IPS-20b (cell line): Measurements from ENCODE around the gene LCE5A.
"Not testable (repeated sequence)": the region's sequence is repeated elsewhere in the genome, so short reads cannot be mapped to it uniquely, and the experiment has no call there.

Source experiments
- H3K27ac ChIP-seq: one replicate; pipeline ENCODE4 v1.5.1; 2013; ENCODE audit warnings: low read length
- H3K27me3 ChIP-seq: 2 replicates; pipeline ENCODE4 v1.6.1; 2013; ENCODE audit warnings: mild to moderate bottlenecking, low read length, inconsistent platforms; ENCODE audit not compliant: insufficient read depth
- H3K36me3 ChIP-seq: 2 replicates; pipeline ENCODE4 v1.6.1; 2013; ENCODE audit warnings: low read depth, mild to moderate bottlenecking, inconsistent platforms, low read length, moderate library complexity; ENCODE audit not compliant: insufficient read depth
- H3K4me1 ChIP-seq: 2 replicates; pipeline ENCODE4 v1.6.1; 2013; ENCODE audit warnings: mild to moderate bottlenecking, control low read depth, inconsistent platforms, low read length, moderate library complexity; ENCODE audit not compliant: insufficient read depth
- H3K4me3 ChIP-seq: 2 replicates; pipeline ENCODE4 v1.5.1; 2013; ENCODE audit warnings: mild to moderate bottlenecking, low read length, inconsistent platforms
- H3K9ac ChIP-seq: 2 replicates; pipeline ENCODE4 v1.6.1; 2013; ENCODE audit warnings: low read depth, mild to moderate bottlenecking, inconsistent platforms, low read length, moderate library complexity
- H3K9me3 ChIP-seq: 2 replicates; pipeline ENCODE4 v1.6.1; 2013; ENCODE audit warnings: mild to moderate bottlenecking, low read depth, low read length, inconsistent platforms; ENCODE audit not compliant: insufficient read depth

LCE5A gene

DNA sequence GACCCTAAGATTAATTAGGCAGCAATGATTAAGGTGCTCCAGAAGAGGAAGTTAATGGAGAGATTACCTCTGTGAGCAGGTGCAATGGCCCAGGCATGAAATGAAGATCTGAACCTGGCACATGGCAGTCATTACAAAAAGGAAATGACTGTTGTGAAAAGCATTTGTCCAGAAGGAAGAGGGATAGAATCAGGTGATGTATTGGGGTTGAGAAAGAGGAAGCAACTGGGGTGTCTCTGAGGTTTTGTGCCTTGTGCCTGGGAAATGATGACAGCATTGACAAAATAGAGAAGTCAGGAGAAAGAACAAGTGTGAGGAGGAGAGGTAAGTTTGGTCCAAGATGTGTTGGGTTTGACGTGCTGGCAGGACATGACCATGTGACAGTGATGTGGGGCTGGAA is 9.2 kb downstream of the LCE5A start:
- Histone ChIP-seq H3K9ac (no peak overlapping the region), H3K4me3 (no peak overlapping the region), H3K27ac (no peak overlapping the region), H3K9me3 (peaks cover 70% of the 10 kb centered on the region), H3K27me3 (peaks cover 22% of the 10 kb centered on the region), H3K4me1 (no peaks in the 10 kb centered on the region), H3K36me3 (no peaks in the 10 kb centered on the region)

DNA sequence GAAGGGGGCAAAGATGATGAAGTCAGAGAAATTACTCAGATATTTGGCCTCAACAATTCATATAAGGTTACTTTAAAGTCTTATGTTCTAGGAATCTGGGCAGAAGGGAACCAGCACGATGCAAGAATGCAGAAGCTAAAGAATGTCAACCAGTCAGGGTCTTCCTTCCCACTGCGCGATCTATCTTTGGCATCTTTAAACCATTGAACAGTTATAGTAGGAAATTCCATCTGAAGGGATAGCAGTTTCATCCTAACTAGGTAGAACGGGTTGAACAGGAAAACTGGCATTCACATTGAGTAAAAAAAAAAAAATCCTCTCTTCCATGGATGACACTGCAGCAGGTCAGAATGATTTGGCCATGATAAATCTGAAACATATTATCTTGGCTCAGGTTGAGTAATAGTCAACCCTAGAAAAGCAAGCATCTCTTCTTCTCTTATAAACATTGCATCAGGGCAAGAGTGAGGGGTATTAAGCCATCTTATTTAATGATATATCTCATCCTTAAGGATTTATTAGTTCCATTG is 10.0 kb downstream of the LCE5A start:
- no peak overlapping the region for H3K9ac ChIP-seq
- H3K27me3 ChIP-seq: peaks cover 14% of the 10 kb centered on the region
- H3K4me1 ChIP-seq: no peaks in the 10 kb centered on the region
- no peak overlapping the region for H3K4me3 ChIP-seq
- no peak overlapping the region for H3K27ac ChIP-seq
- peaks cover 74% of the 10 kb centered on the region for H3K9me3 ChIP-seq
- H3K36me3 ChIP-seq: no peaks in the 10 kb centered on the region

DNA sequence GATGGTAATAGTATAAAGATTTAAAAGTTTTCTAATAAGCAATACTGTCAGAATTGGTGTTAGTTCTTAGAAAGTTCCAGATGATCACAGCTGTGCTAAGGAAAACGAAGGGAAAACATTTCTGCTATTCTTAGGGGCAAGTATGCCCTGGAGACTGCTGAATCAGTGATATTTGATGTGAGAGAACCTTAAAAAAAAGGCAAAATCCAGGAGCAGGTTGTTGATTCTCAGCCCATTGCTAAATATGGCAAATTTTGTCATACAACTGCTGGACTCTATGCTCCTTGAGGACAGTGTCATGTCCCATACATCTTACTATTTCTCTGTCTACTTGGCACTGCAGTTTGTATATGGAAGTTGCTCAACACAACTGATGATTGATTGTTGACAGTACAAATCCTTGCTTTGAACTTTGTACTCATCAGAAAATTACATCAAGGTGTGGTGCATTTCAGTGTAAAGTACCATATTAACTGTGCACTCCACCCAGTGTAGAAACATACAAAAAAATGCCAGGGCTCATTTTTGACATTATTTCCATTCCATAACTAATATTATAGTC is 14.6 kb downstream of the LCE5A start:
- Histone ChIP-seq H3K9me3 (peaks cover 54% of the 10 kb centered on the region), H3K9ac (no peak overlapping the region), H3K27ac (no peak overlapping the region), H3K4me3 (no peak overlapping the region), H3K4me1 (no peaks in the 10 kb centered on the region), H3K36me3 (no peaks in the 10 kb centered on the region), H3K27me3 (no peaks in the 10 kb centered on the region)

DNA sequence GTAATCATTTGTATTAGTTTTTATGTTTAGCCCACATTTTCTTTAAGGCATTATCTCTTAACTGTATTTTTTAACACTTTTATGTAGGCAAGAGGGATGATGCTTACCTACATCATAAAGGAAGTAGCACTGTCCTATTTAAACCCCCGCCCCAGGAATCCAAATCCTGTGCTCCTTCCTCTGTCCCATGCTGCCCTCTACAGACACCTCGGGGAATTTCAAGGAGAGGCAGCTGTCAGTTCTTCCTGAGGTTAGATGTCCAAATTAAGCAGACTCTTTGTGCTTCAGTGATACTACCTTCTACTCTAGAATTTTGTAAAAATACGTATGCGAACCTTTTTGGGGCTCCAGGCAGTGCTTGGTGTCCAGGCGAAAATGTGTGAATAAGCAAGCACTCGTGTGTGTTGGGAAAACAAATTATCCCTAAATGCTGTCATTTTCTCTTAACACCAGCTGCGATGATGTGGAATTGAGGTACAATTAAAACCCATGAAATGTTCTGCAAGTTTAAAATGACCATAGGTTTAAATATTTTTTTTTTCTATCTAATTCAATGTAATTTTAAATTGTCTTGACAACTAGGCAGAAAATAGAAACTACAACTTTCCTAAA is 22.8 kb downstream of the LCE5A start:
- Histone ChIP-seq H3K27me3 (no peaks in the 10 kb centered on the region), H3K4me3 (no peak overlapping the region), H3K4me1 (0 out of 2 replicates have a peak, but pooled peaks cover 3% of the 10 kb centered on the region), H3K36me3 (no peaks in the 10 kb centered on the region), H3K27ac (no peak overlapping the region), H3K9ac (no peak overlapping the region), H3K9me3 (peaks cover 63% of the 10 kb centered on the region)

GRCh38 chr1:152535774-152536173 is 25.2 kb downstream of the LCE5A start:
- no peaks in the 10 kb centered on the region for H3K27me3 ChIP-seq
- no peak overlapping the region for H3K4me3 ChIP-seq
- no peaks in the 10 kb centered on the region for H3K36me3 ChIP-seq
- H3K9ac ChIP-seq: no peak overlapping the region
- H3K27ac ChIP-seq: no peak overlapping the region
- peaks cover 72% of the 10 kb centered on the region for H3K9me3 ChIP-seq
- 0 out of 2 replicates have a peak, but pooled peaks cover 3% of the 10 kb centered on the region for H3K4me1 ChIP-seq

- Histone ChIP-seq H3K4me1 (0 out of 2 replicates have a peak, but pooled peaks cover 3% of the 10 kb centered on the region), H3K9me3 (peaks cover 72% of the 10 kb centered on the region), H3K27ac (no peak overlapping the region), H3K4me3 (no peak overlapping the region), H3K27me3 (no peaks in the 10 kb centered on the region), H3K36me3 (no peaks in the 10 kb centered on the region), H3K9ac (no peak overlapping the region)
These were observed 26.9 kb downstream of the LCE5A start for GRCh38 chr1:152537496-152537895.

DNA sequence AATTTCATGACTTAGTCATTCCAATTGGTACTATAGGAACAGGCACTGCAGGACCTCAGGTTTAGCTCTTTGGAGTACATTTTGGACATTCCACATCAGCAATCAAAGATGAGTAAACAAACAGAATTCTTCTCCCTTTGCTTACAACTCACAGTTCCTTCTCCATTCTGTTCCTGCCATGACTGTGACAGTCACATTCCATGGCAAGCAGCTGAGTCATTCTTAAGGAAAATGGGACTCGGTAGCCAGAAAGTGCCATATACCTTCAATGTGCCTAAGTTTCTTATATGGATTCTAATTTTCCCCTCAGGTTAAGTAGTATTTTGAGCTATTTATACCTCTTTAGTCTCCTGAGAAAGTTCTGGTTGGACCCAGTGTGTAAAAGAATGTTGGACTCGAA is 29.3 kb downstream of the LCE5A start:
- Histone ChIP-seq H3K4me3 (no peak overlapping the region), H3K9me3 (peaks cover 87% of the 10 kb centered on the region), H3K9ac (no peak overlapping the region), H3K36me3 (no peaks in the 10 kb centered on the region), H3K27me3 (no peaks in the 10 kb centered on the region), H3K27ac (no peak overlapping the region), H3K4me1 (0 out of 2 replicates have a peak, but pooled peaks cover 2% of the 10 kb centered on the region)

DNA sequence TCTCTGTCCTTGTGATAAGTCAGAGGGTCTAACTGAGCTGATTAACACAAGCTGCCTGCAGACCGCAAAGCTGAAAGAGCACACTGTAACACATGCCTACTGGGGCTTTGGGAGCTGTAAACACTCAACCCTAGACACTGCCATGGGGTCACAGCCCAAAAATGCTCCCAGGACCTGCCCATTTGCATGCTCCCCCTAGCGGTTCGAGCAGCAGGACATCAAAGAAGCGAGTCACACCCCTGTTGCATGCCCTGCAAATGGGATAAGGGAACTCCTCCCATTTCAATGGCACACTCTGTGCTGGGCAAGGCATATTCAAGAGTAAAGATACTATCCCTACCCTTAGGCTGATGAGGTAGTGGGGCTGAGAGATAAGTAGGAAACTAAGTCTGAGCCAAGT is 33.2 kb downstream of the LCE5A start:
- no peaks in the 10 kb centered on the region for H3K36me3 ChIP-seq
- H3K9me3 ChIP-seq: peaks cover 64% of the 10 kb centered on the region
- H3K4me3 ChIP-seq: no peak overlapping the region
- no peaks in the 10 kb centered on the region for H3K27me3 ChIP-seq
- H3K4me1 ChIP-seq: no peaks in the 10 kb centered on the region
- no peak overlapping the region for H3K9ac ChIP-seq
- H3K27ac ChIP-seq: no peak overlapping the region

- Histone ChIP-seq H3K27me3 (no peaks in the 10 kb centered on the region), H3K9me3 (peaks cover 39% of the 10 kb centered on the region)
These were observed 36.1 kb downstream of the LCE5A start for GRCh38 chr1:152546704-152547103.

DNA sequence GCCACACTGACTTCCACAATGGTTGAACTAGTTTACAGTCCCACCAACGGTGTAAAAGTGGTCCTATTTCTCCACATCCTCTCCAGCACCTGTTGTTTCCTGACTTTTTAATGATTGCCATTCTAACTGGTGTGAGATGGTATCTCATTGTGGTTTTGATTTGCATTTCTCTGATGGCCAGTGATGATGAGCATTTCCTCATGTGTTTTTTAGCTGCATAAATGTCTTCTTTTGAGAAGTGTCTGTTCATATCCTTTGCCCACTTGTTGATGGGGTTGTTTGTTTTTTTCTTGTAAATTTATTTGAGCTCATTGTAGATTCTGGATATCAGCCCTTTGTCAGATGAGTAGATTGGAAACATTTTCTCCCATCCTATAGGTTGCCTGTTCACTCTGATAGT is 37.8 kb downstream of the LCE5A start:
- H3K36me3 ChIP-seq, H3K27ac ChIP-seq, H3K27me3 ChIP-seq, H3K4me1 ChIP-seq, H3K4me3 ChIP-seq, H3K9ac ChIP-seq: not testable (repeated sequence)
- peaks cover 24% of the 10 kb centered on the region for H3K9me3 ChIP-seq

More at GRCh38 chr1:152546704-152547103, 36.1 kb downstream of the LCE5A start:
- Histone ChIP-seq H3K9ac (no peak overlapping the region), H3K36me3 (no peaks in the 10 kb centered on the region), H3K4me1 (no peaks in the 10 kb centered on the region), H3K4me3 (no peak overlapping the region), H3K27ac (no peak overlapping the region)
